RWPE2 (cell line): Measurements from ENCODE around the gene ETV5.

Experiments
- ATAC-seq: fragments of 200-7000 bp; cut with Tn5 transposase; 3 replicates; pipeline ENCODE4 v1.9.1; 2021; ENCODE audit warnings: low read depth
- DNase-seq: peaks from one replicate; pipeline ENCODE4 v3.0.0-alpha.2; 2020; ENCODE audit warnings: low spot score
- H3K27ac ChIP-seq: fragments of 450-650 bp; 2 replicates; pipeline ENCODE4 v1.5.1; 2017; ENCODE audit warnings: mild to moderate bottlenecking; ENCODE audit not compliant: poor library complexity, severe bottlenecking
- H3K27me3 ChIP-seq: fragments of 250-450 bp; sonication (Bioruptor Pico); 2 replicates; pipeline ENCODE4 v1.5.1; 2021; ENCODE audit warnings: mild to moderate bottlenecking, moderate library complexity; ENCODE audit not compliant: insufficient read depth, poor library complexity, severe bottlenecking
- H3K36me3 ChIP-seq: fragments of 250-450 bp; sonication (Bioruptor Pico); 2 replicates; pipeline ENCODE4 v1.5.1; 2020; ENCODE audit warnings: low read depth, mild to moderate bottlenecking, moderate library complexity
- H3K4me1 ChIP-seq: fragments of 250-450 bp; sonication (Bioruptor Pico); 2 replicates; pipeline ENCODE4 v1.5.1; 2021; ENCODE audit warnings: mild to moderate bottlenecking, moderate library complexity; ENCODE audit not compliant: insufficient read depth, poor library complexity, severe bottlenecking
- H3K4me3 ChIP-seq: fragments of 250-450 bp; sonication (Bioruptor Pico); 2 replicates; pipeline ENCODE4 v1.5.1; 2021; ENCODE audit warnings: mild to moderate bottlenecking, moderate library complexity; ENCODE audit not compliant: severe bottlenecking
- H3K9me3 ChIP-seq: fragments of 250-450 bp; sonication (Bioruptor Pico); 2 replicates; pipeline ENCODE4 v1.5.1; 2021; ENCODE audit warnings: mild to moderate bottlenecking, moderate library complexity; ENCODE audit not compliant: severe bottlenecking
- CTCF ChIP-seq: fragments of 450-650 bp; IDR thresholded peaks from one replicate; pipeline ENCODE4 v1.5.1; 2017; ENCODE audit warnings: mild to moderate bottlenecking, moderate library complexity; ENCODE audit not compliant: poor library complexity, severe bottlenecking

ETV5 gene

GRCh38 chr3:186075489-186075888 lies 33.4 kb downstream of the ETV5 start:
- Histone ChIP-seq H3K9me3 (no peaks in the 10 kb centered on the region), H3K27ac (peak overlapping the region; percentile 9), H3K4me1 (peaks cover 6% of the 10 kb centered on the region), H3K27me3 (no peaks in the 10 kb centered on the region), H3K36me3 (peaks cover 45% of the 10 kb centered on the region), H3K4me3 (no peak overlapping the region)
- DNase-seq (no peak), ATAC-seq (no peak; the same call in 2 of the 3 replicates)
- TF ChIP-seq CTCF, result no peak

- no peak overlapping the region for H3K4me3 ChIP-seq
- H3K27me3 ChIP-seq, result no peaks in the 10 kb centered on the region
- no peaks in the 10 kb centered on the region for H3K9me3 ChIP-seq
- H3K36me3 ChIP-seq, result peaks cover 32% of the 10 kb centered on the region
- DNase-seq, result no peak
- TF ChIP-seq CTCF, result no peak
- no peak for ATAC-seq
- H3K27ac ChIP-seq, result no peak overlapping the region
- peaks cover 6% of the 10 kb centered on the region for H3K4me1 ChIP-seq
Measured at GRCh38 chr3:186073641-186074040, 35.2 kb downstream of the ETV5 start.

GRCh38 chr3:186070996-186071395 lies 37.9 kb downstream of the ETV5 start:
- TF ChIP-seq CTCF, result no peak
- no peak overlapping the region for H3K27ac ChIP-seq
- peaks cover 21% of the 10 kb centered on the region for H3K36me3 ChIP-seq
- H3K4me1 ChIP-seq, result peaks cover 4% of the 10 kb centered on the region
- H3K9me3 ChIP-seq, result no peaks in the 10 kb centered on the region
- DNase-seq (no peak), ATAC-seq (no peak)
- H3K27me3 ChIP-seq, result no peaks in the 10 kb centered on the region
- no peak overlapping the region for H3K4me3 ChIP-seq

- H3K36me3 ChIP-seq, result peaks cover 20% of the 10 kb centered on the region
- ATAC-seq (no peak), DNase-seq (no peak)
- no peak for TF ChIP-seq CTCF
- no peaks in the 10 kb centered on the region for H3K9me3 ChIP-seq
- H3K27me3 ChIP-seq, result no peaks in the 10 kb centered on the region
- H3K27ac ChIP-seq, result no peak overlapping the region
- H3K4me1 ChIP-seq, result no peaks in the 10 kb centered on the region
- H3K4me3 ChIP-seq, result no peak overlapping the region
Measured at GRCh38 chr3:186070550-186070949, 38.3 kb downstream of the ETV5 start.

GRCh38 chr3:186070133-186070532 lies 38.8 kb downstream of the ETV5 start:
- no peaks in the 10 kb centered on the region for H3K27me3 ChIP-seq
- peaks cover 20% of the 10 kb centered on the region for H3K36me3 ChIP-seq
- TF ChIP-seq CTCF, result no peak
- no peaks in the 10 kb centered on the region for H3K9me3 ChIP-seq
- H3K27ac ChIP-seq, result no peak overlapping the region
- H3K4me1 ChIP-seq, result no peaks in the 10 kb centered on the region
- H3K4me3 ChIP-seq, result no peak overlapping the region
- ATAC-seq (no peak), DNase-seq (no peak)
